ENCODE results near the gene TPGS2. TPM values are rescaled to one million over a fixed set of nuclear protein-coding genes. Genes with fewer than 3 reads are reported as not detected.

The TPGS2 gene, protein sequence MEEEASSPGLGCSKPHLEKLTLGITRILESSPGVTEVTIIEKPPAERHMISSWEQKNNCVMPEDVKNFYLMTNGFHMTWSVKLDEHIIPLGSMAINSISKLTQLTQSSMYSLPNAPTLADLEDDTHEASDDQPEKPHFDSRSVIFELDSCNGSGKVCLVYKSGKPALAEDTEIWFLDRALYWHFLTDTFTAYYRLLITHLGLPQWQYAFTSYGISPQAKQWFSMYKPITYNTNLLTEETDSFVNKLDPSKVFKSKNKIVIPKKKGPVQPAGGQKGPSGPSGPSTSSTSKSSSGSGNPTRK
- total RNA-seq: 134 and 152 TPM in 2 replicates

DNA sequence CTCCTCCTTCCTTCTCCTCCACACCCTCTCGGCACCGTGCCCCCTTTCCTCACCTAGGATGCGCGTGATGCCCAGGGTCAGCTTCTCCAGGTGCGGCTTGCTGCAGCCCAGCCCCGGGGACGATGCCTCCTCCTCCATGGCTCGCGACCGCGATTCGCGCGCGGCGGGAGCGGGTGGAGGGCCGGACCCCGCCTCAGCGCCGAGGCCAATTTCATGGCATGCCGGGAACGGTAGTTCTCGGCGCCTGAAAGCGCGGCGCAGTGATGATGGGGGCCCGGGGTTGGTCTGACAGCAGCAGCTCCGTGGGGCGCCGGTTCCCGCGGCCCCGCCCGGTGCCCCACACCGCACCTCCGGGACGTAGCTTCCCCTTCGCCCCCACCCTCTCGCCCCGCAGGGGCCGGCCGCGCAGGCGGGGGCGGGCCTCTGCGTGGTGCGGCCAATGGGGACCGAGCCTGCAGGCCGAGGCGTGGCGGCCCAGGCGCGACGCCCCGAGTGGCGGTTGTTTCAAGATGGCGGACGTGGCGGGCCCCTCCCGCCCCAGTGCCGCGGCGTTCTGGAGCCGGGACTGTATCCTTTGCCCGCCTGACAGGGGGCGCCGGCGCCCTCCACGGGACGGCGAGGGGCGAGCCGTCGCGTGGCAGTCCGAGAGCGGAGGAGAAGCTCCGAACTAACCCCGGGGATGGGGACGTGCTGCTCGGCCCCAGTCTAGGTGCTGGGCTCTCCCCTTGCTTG lies at the start of gene TPGS2, which contains the start of gene KIAA1328:
Gene TPGS2 (minus strand): TSS at position 373 of the 732 bp plus-strand sequence. CDS start 235 bp downstream, at position 138.
Gene KIAA1328 (plus strand): TSS at position 498 of the 732 bp plus-strand sequence. CDS start 12 bp downstream, at position 510.

Other genes starting within 250 kb of the TPGS2 start
- gene KIAA1328, start 125 bp upstream of the TPGS2 start, total RNA-seq: 4.2 and 4.6 TPM in 2 replicates